Thyroid gland (tissue), 4 donors: Measurements from ENCODE around the gene AK9. TPM values are rescaled to one million over a fixed set of nuclear protein-coding genes. Genes with fewer than 3 reads are reported as not detected.
A peak's percentile ranks its signal among the peaks of the same experiment; 100 is the strongest.
"Not testable (repeated sequence)": the region's sequence is repeated elsewhere in the genome, so short reads cannot be mapped to it uniquely, and the experiment has no call there.

Experiments
- DNase-seq, 2 donors: peaks; one replicate each; pipeline ENCODE4 v3.0.0-alpha.2; 2019
- H3K27ac ChIP-seq, 3 donors: fragments of 200-600 bp; sonication (generic); 1 replicate in 2 of 3; 2 replicates in 1 of 3; pipeline ENCODE4 v1.5.1; 2016 to 2019; ENCODE audit warnings: mild to moderate bottlenecking in 1 of 3, moderate library complexity in 1 of 3
- H3K27me3 ChIP-seq: fragments of 200-600 bp; sonication (generic); one replicate; pipeline ENCODE4 v1.5.1; 2019
- H3K36me3 ChIP-seq, 2 donors: fragments of 200-600 bp; sonication (generic); one replicate each; pipeline ENCODE4 v1.5.1; 2016 to 2019
- H3K4me1 ChIP-seq, 2 donors: fragments of 200-600 bp; sonication (generic); one replicate each; pipeline ENCODE4 v1.5.1; 2017 to 2019
- H3K4me3 ChIP-seq, 3 donors: fragments of 200-600 bp; sonication (generic); replicated peaks in 1 of 3; 1 replicate in 2 of 3; 2 replicates in 1 of 3; pipeline ENCODE4 v1.5.1; 2016; ENCODE audit warnings: mild to moderate bottlenecking in 1 of 3
- H3K9me3 ChIP-seq: fragments of 200-600 bp; sonication (generic); one replicate; pipeline ENCODE4 v1.5.1; 2017
- POLR2A ChIP-seq, 2 donors: fragments of 450-650 bp; IDR thresholded peaks; one replicate each; pipeline ENCODE4 v1.6.1; 2017; ENCODE audit warnings: antibody characterized with exemption in 2 of 2, mild to moderate bottlenecking in 2 of 2, moderate library complexity in 1 of 2
- WGBS, 2 donors: methylation state at CpG; one replicate each; pipeline ENCODE4 v1.1.5; 2017; 5-methylcytosine and 5-hydroxymethylcytosine counted together
- intact Hi-C: fragments of 100-400 bp; cut with DNase I; formaldehyde crosslinking; loops from one replicate; pipeline ENCODE4 v1.15.1; 2023
- total RNA-seq, 4 donors: library from RNA; depleted of rRNA; stranded (reverse); fragments of >200 nt; gene quantifications; one replicate each; pipeline ENCODE4 v1.2.3, GENCODE V29; 2016
- TF ChIP-seq, protein P1 (sequence below), 6 experiments: fragments of 200-600 bp in 3 of 6; fragments of 450-650 bp in 3 of 6; sonication (generic) in 3 of 6; IDR thresholded peaks; one replicate each; pipeline ENCODE4 v1.5.1; 2016 to 2019; ENCODE audit warnings: antibody characterized with exemption in 6 of 6, mild to moderate bottlenecking in 2 of 6, inconsistent platforms in 1 of 6, moderate library complexity in 1 of 6

AK9 gene
- total RNA-seq, 4 donors from 2014 or later: 12.5 to 42.6 (median 15.3) TPM

DNA sequence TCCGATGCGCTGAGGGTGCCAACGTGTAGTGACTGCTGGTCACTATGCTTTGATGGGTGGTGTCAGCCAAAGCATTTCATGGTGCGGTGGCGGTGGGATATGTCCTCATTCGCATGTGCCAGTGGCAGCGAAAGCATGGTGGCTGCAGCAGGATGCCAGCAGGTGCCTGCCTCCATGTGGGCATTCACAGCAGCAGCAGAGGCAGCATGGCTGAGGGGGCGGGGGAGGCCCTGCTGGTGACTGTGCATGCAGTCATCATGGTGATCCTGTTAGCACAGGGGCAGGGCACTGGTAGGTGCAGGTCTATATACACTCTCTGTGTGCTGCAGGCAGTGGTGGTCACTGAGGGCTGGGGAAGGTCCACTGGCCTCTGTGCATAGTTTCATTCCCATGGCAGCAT is 22.1 kb upstream of the AK9 start:
- Histone ChIP-seq H3K27ac (no peak overlapping the region), H3K9me3 (no peaks in the 10 kb centered on the region), H3K4me3 (no peak overlapping the region), H3K4me1 (no peaks in the 10 kb centered on the region), H3K36me3 (no peaks in the 10 kb centered on the region), H3K27me3 (no peaks in the 10 kb centered on the region)
- no peak for TF ChIP-seq POLR2A (IDR thresholded peaks at IDR 0.05)
- TF ChIP-seq, protein P1, sequence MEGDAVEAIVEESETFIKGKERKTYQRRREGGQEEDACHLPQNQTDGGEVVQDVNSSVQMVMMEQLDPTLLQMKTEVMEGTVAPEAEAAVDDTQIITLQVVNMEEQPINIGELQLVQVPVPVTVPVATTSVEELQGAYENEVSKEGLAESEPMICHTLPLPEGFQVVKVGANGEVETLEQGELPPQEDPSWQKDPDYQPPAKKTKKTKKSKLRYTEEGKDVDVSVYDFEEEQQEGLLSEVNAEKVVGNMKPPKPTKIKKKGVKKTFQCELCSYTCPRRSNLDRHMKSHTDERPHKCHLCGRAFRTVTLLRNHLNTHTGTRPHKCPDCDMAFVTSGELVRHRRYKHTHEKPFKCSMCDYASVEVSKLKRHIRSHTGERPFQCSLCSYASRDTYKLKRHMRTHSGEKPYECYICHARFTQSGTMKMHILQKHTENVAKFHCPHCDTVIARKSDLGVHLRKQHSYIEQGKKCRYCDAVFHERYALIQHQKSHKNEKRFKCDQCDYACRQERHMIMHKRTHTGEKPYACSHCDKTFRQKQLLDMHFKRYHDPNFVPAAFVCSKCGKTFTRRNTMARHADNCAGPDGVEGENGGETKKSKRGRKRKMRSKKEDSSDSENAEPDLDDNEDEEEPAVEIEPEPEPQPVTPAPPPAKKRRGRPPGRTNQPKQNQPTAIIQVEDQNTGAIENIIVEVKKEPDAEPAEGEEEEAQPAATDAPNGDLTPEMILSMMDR (IDR thresholded peaks at IDR 0.05): no peak
- intact Hi-C loops: no loop called here
- DNase-seq: no peak
- 93 to 96% methylated on average over 4 to 8 of the region's 8 CpGs for WGBS, 2 donors

- 95 to 96% methylated on average over 2 of the region's 2 CpGs for WGBS, 2 donors
- intact Hi-C loops, H3K36me3 ChIP-seq, H3K9me3 ChIP-seq, H3K4me3 ChIP-seq, H3K27ac ChIP-seq, H3K4me1 ChIP-seq, DNase-seq, H3K27me3 ChIP-seq: not testable (repeated sequence)
Observed at GRCh38 chr6:109708099-109708498, 17.1 kb upstream of the AK9 start.

DNA sequence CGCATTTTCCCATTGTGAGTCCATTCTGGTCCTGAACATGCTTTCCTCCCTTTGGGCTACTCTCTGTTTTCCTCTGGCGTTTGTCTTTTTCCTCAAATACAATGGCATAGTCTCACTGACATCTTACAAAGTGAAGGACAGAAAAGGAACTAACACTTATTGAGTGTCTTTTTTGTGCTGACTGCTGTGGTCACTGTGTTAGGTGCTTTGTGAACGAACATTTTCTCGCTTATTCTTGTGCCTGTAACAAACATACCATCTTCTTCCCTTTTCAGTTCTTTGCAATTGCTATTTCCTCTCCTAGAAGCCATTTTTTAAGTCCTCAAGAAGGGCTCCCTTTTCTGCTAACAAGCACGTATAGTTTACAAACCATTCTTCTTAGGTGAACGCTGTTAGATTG is 15.5 kb upstream of the AK9 start:
- intact Hi-C loops: no loop called here
- Histone ChIP-seq H3K4me3 (no peak overlapping the region), H3K4me1 (no peaks in the 10 kb centered on the region), H3K27me3 (no peaks in the 10 kb centered on the region), H3K9me3 (no peaks in the 10 kb centered on the region), H3K36me3 (no peaks in the 10 kb centered on the region), H3K27ac (no peak overlapping the region)
- WGBS, 2 donors: 71 to 82% methylated on average over 6 of the region's 6 CpGs
- DNase-seq: no peak
- TF ChIP-seq, protein P1 (IDR thresholded peaks at IDR 0.05): no peak
- TF ChIP-seq POLR2A (IDR thresholded peaks at IDR 0.05): no peak

GRCh38 chr6:109705258-109705657 is 14.3 kb upstream of the AK9 start:
- TF ChIP-seq, protein P1 (IDR thresholded peaks at IDR 0.05): peak; percentile 89 to 100 (median 94)
- no peak for TF ChIP-seq POLR2A (IDR thresholded peaks at IDR 0.05)
- no peaks in the 10 kb centered on the region for H3K4me1 ChIP-seq
- H3K27me3 ChIP-seq: no peaks in the 10 kb centered on the region
- 16 to 17% methylated on average over 7 of the region's 7 CpGs for WGBS, 2 donors
- no peaks in the 10 kb centered on the region for H3K36me3 ChIP-seq
- H3K27ac ChIP-seq: no peak overlapping the region
- no peak overlapping the region for H3K4me3 ChIP-seq
- no peaks in the 10 kb centered on the region for H3K9me3 ChIP-seq
- peak; percentile 79 to 82 for DNase-seq
- intact Hi-C loops: loop anchor here (2.0 kb wide), 1 partner anchor 336 kb away; no protein-coding TSS in a partner anchor

- Histone ChIP-seq H3K4me1 (no peaks in the 10 kb centered on the region), H3K27me3 (no peaks in the 10 kb centered on the region), H3K4me3 (no peak overlapping the region), H3K9me3 (no peaks in the 10 kb centered on the region), H3K27ac (no peak overlapping the region), H3K36me3 (no peaks in the 10 kb centered on the region)
- TF ChIP-seq, protein P1 (IDR thresholded peaks at IDR 0.05): no peak
- TF ChIP-seq POLR2A (IDR thresholded peaks at IDR 0.05): no peak
- 68 to 76% methylated on average over 4 of the region's 4 CpGs for WGBS, 2 donors
- intact Hi-C loops: loop anchor here (5.0 kb wide), 1 partner anchor 350 kb away; no protein-coding TSS in a partner anchor
- DNase-seq: no peak
Observed at GRCh38 chr6:109702791-109703190, 11.8 kb upstream of the AK9 start.

DNA sequence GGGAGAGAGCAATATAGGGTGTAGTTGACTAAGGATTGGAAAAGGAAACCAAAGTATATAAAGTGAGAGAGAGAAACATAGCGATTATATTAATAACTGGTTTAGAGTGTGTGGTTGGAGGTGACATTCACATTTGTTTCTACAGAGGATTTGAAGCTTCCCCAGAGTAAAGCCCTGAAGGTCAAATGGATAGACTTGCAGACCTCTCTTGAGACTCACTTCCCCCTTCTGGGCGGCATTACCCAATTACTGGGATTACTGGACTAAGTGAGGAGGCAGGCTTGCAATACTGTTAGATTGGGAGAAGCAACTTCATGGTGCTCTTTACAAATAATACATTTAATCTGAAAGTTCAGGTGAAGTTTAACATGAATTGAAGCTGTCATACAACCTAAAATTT is 10.8 kb upstream of the AK9 start:
- WGBS, 2 donors: 86 to 90% methylated on average over 2 of the region's 2 CpGs
- no peak overlapping the region for H3K27ac ChIP-seq
- intact Hi-C loops: loop anchor here (5.0 kb wide), 1 partner anchor 351 kb away; no protein-coding TSS in a partner anchor
- no peaks in the 10 kb centered on the region for H3K4me1 ChIP-seq
- no peak for DNase-seq
- TF ChIP-seq, protein P1 (IDR thresholded peaks at IDR 0.05): no peak
- no peak for TF ChIP-seq POLR2A (IDR thresholded peaks at IDR 0.05)
- H3K9me3 ChIP-seq: no peaks in the 10 kb centered on the region
- H3K27me3 ChIP-seq: no peaks in the 10 kb centered on the region
- H3K4me3 ChIP-seq: no peak overlapping the region
- no peaks in the 10 kb centered on the region for H3K36me3 ChIP-seq
